GM12878 (cell line): ENCODE measurements around the gene IGF1R. TPM values are rescaled to one million over a fixed set of nuclear protein-coding genes. Genes with fewer than 3 reads are reported as not detected.

ENCODE experiments used
- ATAC-seq: fragments of 200-7000 bp; cut with Tn5 transposase; 3 replicates; pipeline ENCODE4 v1.9.1; 2020; ENCODE audit warnings: mild to moderate bottlenecking, moderate library complexity
- BruUV-seq: library from RNA; stranded (reverse); fragments of 400-500 nt; replicated peaks from 2 replicates; lab custom pipeline; 2021; lab: Mats Ljungman, UMichigan
- CTCF ChIA-PET: fragments of 300-600 bp; sonication (Branson Sonifier 250); formaldehyde crosslinking; extraction: SDS; loops from one replicate; lab custom pipeline; 2021; ENCODE audit warnings: inconsistent platforms; lab: Yijun Ruan, JAX
- POLR2A ChIA-PET: fragments of 350-600 bp; formaldehyde crosslinking; extraction: SDS; loops from one replicate; lab custom pipeline; 2021; ENCODE audit warnings: inconsistent platforms; lab: Charles Lee
- RAD21 ChIA-PET: fragments of 300-600 bp; sonication (Branson Sonifier 250); formaldehyde crosslinking; loops from one replicate; lab custom pipeline; 2023; ENCODE audit warnings: antibody characterized with exemption; ENCODE audit not compliant: unreplicated experiment; lab: Charles Lee
- SMC1A ChIA-PET: fragments of 300-600 bp; sonication (Branson Sonifier 250); formaldehyde crosslinking; loops from one replicate; lab custom pipeline; 2023; ENCODE audit not compliant: unreplicated experiment, uncharacterized antibody; lab: Charles Lee
- DNase-seq: peaks from one replicate; pipeline ENCODE4 v3.0.0-alpha.2; 2011; ENCODE audit warnings: low read depth, low spot score
- FAIRE-seq: peaks from 3 replicates; lab custom pipeline; 2011; peaks lifted over from hg19 to GRCh38; lab: Jason Lieb, UNC
- H2AFZ ChIP-seq: 2 replicates; pipeline ENCODE4 v1.6.0; 2011; ENCODE audit warnings: low read depth, low read length, control low read depth; ENCODE audit not compliant: control insufficient read depth
- H3K27ac ChIP-seq: 2 replicates; pipeline ENCODE4 v1.5.1; 2011; ENCODE audit warnings: control low read depth; ENCODE audit not compliant: control insufficient read depth, insufficient read depth
- H3K27me3 ChIP-seq, 2 experiments: replicated peaks in 1 of 2; 2 replicates each; pipeline versions ENCODE4 v1.6.0 to v1.6.1; 2011; ENCODE audit warnings: low read length in 1 of 2; ENCODE audit not compliant: control insufficient read depth in 2 of 2, insufficient read depth in 2 of 2
- H3K36me3 ChIP-seq, 2 experiments: 2 replicates each; pipeline ENCODE4 v1.5.1; 2011; ENCODE audit warnings: low read length in 1 of 2; ENCODE audit not compliant: control insufficient read depth in 2 of 2, insufficient read depth in 2 of 2
- H3K4me1 ChIP-seq: 2 replicates; pipeline ENCODE4 v1.6.1; 2011; ENCODE audit warnings: mild to moderate bottlenecking, low read length, moderate library complexity, mixed read lengths; ENCODE audit not compliant: control insufficient read depth, insufficient read depth
- H3K4me2 ChIP-seq: 2 replicates; pipeline ENCODE4 v1.6.0; 2011; ENCODE audit warnings: control low read depth; ENCODE audit not compliant: control insufficient read depth, insufficient read depth
- H3K4me3 ChIP-seq: fragments of 200-600 bp; sonication (generic); 2 replicates; pipeline ENCODE4 v1.5.1; 2016
- H3K79me2 ChIP-seq: 2 replicates; pipeline ENCODE4 v1.6.0; 2011; ENCODE audit warnings: low read length; ENCODE audit not compliant: control insufficient read depth, insufficient read depth
- H3K9ac ChIP-seq: 2 replicates; pipeline ENCODE4 v1.8.0; 2011; ENCODE audit warnings: low read length, control low read depth, mixed read lengths; ENCODE audit not compliant: control insufficient read depth, insufficient read depth
- H3K9me3 ChIP-seq: replicated peaks from 3 replicates; pipeline ENCODE4 v1.5.1; 2011; ENCODE audit warnings: mild to moderate bottlenecking, low read length; ENCODE audit not compliant: control insufficient read depth, insufficient read depth
- H4K20me1 ChIP-seq: 2 replicates; pipeline ENCODE4 v1.6.0; 2011; ENCODE audit not compliant: control insufficient read depth, insufficient read depth
- ASH2L ChIP-seq: fragments of 300-600, 200-600 bp; sonication (generic); IDR thresholded peaks from 2 replicates; pipeline ENCODE4 v1.6.1; 2017; ENCODE audit warnings: low read depth, mild to moderate bottlenecking, borderline replicate concordance
- ATF7 ChIP-seq: fragments of 450-650 bp; IDR thresholded peaks from 2 replicates; pipeline ENCODE4 v1.6.1; 2016; ENCODE audit warnings: low read depth, mild to moderate bottlenecking
- CBX5 ChIP-seq: sonication (generic); IDR thresholded peaks from 2 replicates; pipeline ENCODE4 v1.6.1; 2016; ENCODE audit warnings: low read depth, moderate library complexity, mild to moderate bottlenecking, inconsistent platforms
- CHD2 ChIP-seq: IDR thresholded peaks from 2 replicates; pipeline ENCODE4 v1.6.1; 2011; ENCODE audit warnings: low read depth, low read length, improper control_type of control experiment, borderline replicate concordance
- ESRRA ChIP-seq: IDR thresholded peaks from 2 replicates; pipeline ENCODE4 v1.6.1; 2012; ENCODE audit warnings: mild to moderate bottlenecking, low read length, improper control_type of control experiment
- FOXM1 ChIP-seq: IDR thresholded peaks from 2 replicates; pipeline ENCODE4 v1.6.1; 2012; ENCODE audit warnings: low read depth, mild to moderate bottlenecking, inconsistent platforms, low read length, moderate library complexity
- IKZF1 ChIP-seq: fragments of 450-650 bp; conservative IDR thresholded peaks from 2 replicates; pipeline ENCODE4 v1.6.1; 2017; ENCODE audit warnings: antibody characterized with exemption, mild to moderate bottlenecking
- IKZF2 ChIP-seq, 2 experiments: fragments of 450-650 bp; IDR thresholded peaks; 2 replicates each; pipeline ENCODE4 v1.6.1; 2017; ENCODE audit warnings: mild to moderate bottlenecking in 2 of 2, moderate library complexity in 2 of 2
- MTA2 ChIP-seq: fragments of 450-650 bp; IDR thresholded peaks from 2 replicates; pipeline ENCODE4 v1.6.1; 2016; ENCODE audit warnings: low read depth, mild to moderate bottlenecking, moderate library complexity
- NFYA ChIP-seq: IDR thresholded peaks from 2 replicates; pipeline ENCODE4 v1.6.1; 2011; ENCODE audit warnings: low read depth, mild to moderate bottlenecking, low read length, improper control_type of control experiment, borderline replicate concordance
- NR2C1 ChIP-seq: fragments of 450-650 bp; IDR thresholded peaks from 2 replicates; pipeline ENCODE4 v1.6.1; 2017; ENCODE audit warnings: antibody characterized with exemption, mild to moderate bottlenecking, moderate library complexity
- POLR2A ChIP-seq: IDR thresholded peaks from 2 replicates; pipeline ENCODE4 v1.6.1; 2011; ENCODE audit warnings: low read depth, mild to moderate bottlenecking, low read length
- RAD21 ChIP-seq: IDR thresholded peaks from 2 replicates; pipeline ENCODE4 v1.6.1; 2011; ENCODE audit warnings: mild to moderate bottlenecking, low read depth, low read length, moderate library complexity; ENCODE audit not compliant: insufficient read depth
- RAD51 ChIP-seq: fragments of 450-650 bp; IDR thresholded peaks from 2 replicates; pipeline ENCODE4 v1.6.1; 2016; ENCODE audit warnings: moderate library complexity, mild to moderate bottlenecking, inconsistent platforms
- RELA ChIP-seq: fragments of 450-650 bp; IDR thresholded peaks from 2 replicates; pipeline ENCODE4 v1.8.0; 2014; ENCODE audit warnings: borderline replicate concordance; ENCODE audit not compliant: partially characterized antibody
- SIN3A ChIP-seq: IDR thresholded peaks from 2 replicates; pipeline ENCODE4 v1.6.1; 2012; ENCODE audit warnings: low read depth, low read length, improper control_type of control experiment
- SMARCA5 ChIP-seq: fragments of 450-650 bp; IDR thresholded peaks from 2 replicates; pipeline ENCODE4 v1.6.1; 2017; ENCODE audit warnings: mild to moderate bottlenecking
- SREBF1 ChIP-seq: IDR thresholded peaks from 2 replicates; pipeline ENCODE4 v1.6.1; 2012; ENCODE audit warnings: mild to moderate bottlenecking, low read length
- ZNF274 ChIP-seq: IDR thresholded peaks from one replicate; pipeline ENCODE4 v1.8.0; 2011; ENCODE audit not compliant: insufficient read length, insufficient read depth
- WGBS: methylation state at CpG from one replicate; pipeline ENCODE4 v1.1.6; 2016; ENCODE audit warnings: low lambda C conversion rate; ENCODE audit not compliant: insufficient replicate concordance, insufficient coverage; ENCODE audit errors: missing lambda C conversion rate; 5-methylcytosine and 5-hydroxymethylcytosine counted together
- in situ Hi-C: fragments of 300-500 bp; cut with MboI; formaldehyde crosslinking; loops from 9 replicates; pipeline ENCODE4 v1.14.3; 2018; ENCODE audit warnings: mixed read lengths
- intact Hi-C: fragments of 100-400 bp; cut with micrococcal nuclease; formaldehyde crosslinking; loops from one replicate; pipeline ENCODE4 v1.14.2; 2022; ENCODE audit not compliant: unreplicated experiment
- polyA plus RNA-seq, 11 experiments: library from polyadenylated mRNA; depleted of rRNA in 4 of 11; unstranded in 6 of 11; stranded (reverse) in 5 of 11; fragments of >200 nt; fragmentation: Nextera tagmentation in 4 of 11; fragmentation: Illumina TruSeq in 1 of 11; extraction: Ambion mirVana in 4 of 11; extraction: Trizol in 1 of 11; gene quantifications; 1 replicate in 1 of 11; 2 replicates in 10 of 11; pipeline versions ENCODE4 v1.2.1 to v1.2.3, GENCODE V29; 2011 to 2016; ENCODE audit warnings: inconsistent platforms in 2 of 11, missing spikeins in 2 of 11, low read depth in 1 of 11
- total RNA-seq, 4 experiments: library from RNA; depleted of rRNA in 3 of 4; stranded (reverse); fragments of >200 nt in 3 of 4; fragmentation: Illumina TruSeq in 1 of 4; extraction: Trizol in 1 of 4; gene quantifications; 2 replicates each; pipeline versions ENCODE4 v1.2.1 to v1.2.3, GENCODE V29; 2013 to 2021
- TF ChIP-seq, protein P1 (sequence below): IDR thresholded peaks from 2 replicates; pipeline ENCODE4 v1.6.1; 2012; ENCODE audit warnings: low read depth, low read length, improper control_type of control experiment

IGF1R gene
- total and polyA plus RNA-seq, 10 of the 15 experiments (the other 5 are each of a cell fraction or from before 2014, with no cell fraction given): 0.03 to 2.7 (median 0.66) TPM

DNA sequence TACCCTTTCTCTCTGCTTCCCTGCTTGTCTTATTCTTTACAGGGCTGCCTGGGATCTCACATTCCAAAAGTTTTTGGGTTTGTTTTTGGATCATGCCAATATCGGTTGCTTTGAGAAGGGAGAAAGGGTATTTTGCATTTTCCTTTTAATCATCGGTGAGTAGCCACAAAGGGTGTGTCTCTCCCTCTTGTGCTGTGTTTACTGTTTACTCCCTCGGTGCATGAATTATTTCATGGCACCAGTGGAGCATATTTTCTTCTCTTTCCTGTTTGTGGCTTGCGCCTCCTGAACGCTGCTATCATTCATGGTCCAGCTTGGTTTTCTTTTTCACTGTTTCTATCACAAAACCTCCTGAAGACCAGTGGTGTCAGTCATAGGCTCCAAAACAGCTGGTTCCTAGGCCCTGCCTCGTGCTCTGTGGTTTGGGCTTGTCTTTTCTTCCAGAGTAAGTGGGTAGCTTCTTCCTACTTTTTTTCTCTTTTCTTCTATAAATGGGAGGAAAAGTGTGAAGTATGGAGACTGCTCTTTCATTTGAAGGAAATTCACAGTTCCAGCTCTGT lies 54.9 kb downstream of the IGF1R start:
- H2AFZ ChIP-seq: no peak overlapping the region
- H3K27me3 ChIP-seq: no peaks in the 10 kb centered on the region
- no peaks in the 10 kb centered on the region for H3K79me2 ChIP-seq
- ChIA-PET RAD21 (no interaction called here), SMC1A (no interaction called here), CTCF (no interaction called here), POLR2A (no interaction called here)
- no peak overlapping the region for H3K4me3 ChIP-seq
- no peaks in the 10 kb centered on the region for H3K36me3 ChIP-seq
- no peak overlapping the region for H3K4me2 ChIP-seq
- no peak overlapping the region for H3K9ac ChIP-seq
- H3K27ac ChIP-seq: no peak overlapping the region
- in situ Hi-C loops (no loop called here), intact Hi-C loops (no loop called here)
- no peaks in the 10 kb centered on the region for H3K4me1 ChIP-seq
- DNase-seq (no peak), ATAC-seq (no peak), FAIRE-seq (no peak)
- H3K9me3 ChIP-seq: no peaks in the 10 kb centered on the region
- H4K20me1 ChIP-seq: no peaks in the 10 kb centered on the region
- WGBS: 14% methylated on average over 6 of the region's 6 CpGs
- TF ChIP-seq SIN3A: no peak
- TF ChIP-seq NFYA: no peak
- TF ChIP-seq RAD51: no peak
- no TSS peak for BruUV-seq

DNA sequence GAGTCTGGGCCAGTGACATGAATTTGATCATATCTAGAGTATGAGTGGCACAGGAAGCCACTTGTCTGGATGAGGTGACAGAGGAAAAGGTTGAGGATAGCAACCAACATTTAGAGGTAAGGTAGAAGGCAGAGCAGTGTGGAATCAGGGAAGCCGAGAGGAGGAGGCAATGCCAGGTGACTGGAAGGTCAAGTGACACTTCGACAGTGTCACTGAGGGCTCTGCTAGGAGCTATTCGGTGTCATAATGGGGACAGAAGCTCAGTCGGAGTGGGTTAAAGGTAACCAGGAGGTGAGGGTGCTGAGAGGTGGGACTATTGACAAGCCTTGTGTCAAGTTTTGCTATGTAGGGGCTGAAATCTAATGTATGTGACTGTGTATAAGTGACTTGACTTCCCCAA lies 56.7 kb downstream of the IGF1R start:
- CTCF ChIA-PET: interaction anchor here (1.7 kb wide), 1 partner anchor 45 kb away, joined by 5 read pairs; no protein-coding TSS in a partner anchor
- Histone ChIP-seq H3K4me2 (no peak overlapping the region), H3K9me3 (no peaks in the 10 kb centered on the region), H3K79me2 (no peaks in the 10 kb centered on the region), H3K27ac (no peak overlapping the region), H3K27me3 (no peaks in the 10 kb centered on the region), H3K36me3 (no peaks in the 10 kb centered on the region), H3K4me1 (no peaks in the 10 kb centered on the region), H3K9ac (no peak overlapping the region), H2AFZ (no peak overlapping the region), H4K20me1 (no peaks in the 10 kb centered on the region), H3K4me3 (no peak overlapping the region)
- 43% methylated on average over 4 of the region's 4 CpGs for WGBS
- ATAC-seq (no peak), FAIRE-seq (no peak), DNase-seq (no peak)
- no TSS peak for BruUV-seq
- in situ Hi-C loops: no loop called here
- intact Hi-C loops: no loop called here
- SMC1A ChIA-PET: no interaction called here
- POLR2A ChIA-PET: no interaction called here
- RAD21 ChIA-PET: no interaction called here
- TF ChIP-seq ZNF274: no peak
- TF ChIP-seq CHD2: no peak
- TF ChIP-seq MTA2: no peak
- no peak for TF ChIP-seq SMARCA5
- TF ChIP-seq SREBF1: no peak
- TF ChIP-seq ATF7: no peak
- no peak for TF ChIP-seq POLR2A
- no peak for TF ChIP-seq FOXM1
- no peak for TF ChIP-seq NR2C1
- no peak for TF ChIP-seq CBX5
- no peak for TF ChIP-seq IKZF2 (IDR thresholded peaks at IDR 0.05)
- TF ChIP-seq ESRRA: no peak
- TF ChIP-seq, protein P1, sequence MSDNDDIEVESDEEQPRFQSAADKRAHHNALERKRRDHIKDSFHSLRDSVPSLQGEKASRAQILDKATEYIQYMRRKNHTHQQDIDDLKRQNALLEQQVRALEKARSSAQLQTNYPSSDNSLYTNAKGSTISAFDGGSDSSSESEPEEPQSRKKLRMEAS: no peak
- TF ChIP-seq ASH2L: no peak
- TF ChIP-seq RELA: no peak
- no peak for TF ChIP-seq IKZF1
- no peak for TF ChIP-seq RAD21
